Measurements from ENCODE around the gene NPBWR2. TPM values are rescaled to one million over a fixed set of nuclear protein-coding genes. Genes with fewer than 3 reads are reported as not detected.

NPBWR2 gene
- total RNA-seq, 4 donors from 2014 or later, result not detected

- Histone ChIP-seq H3K27me3 (peaks cover 11% of the 10 kb centered on the region), H3K9me3 (no peaks in the 10 kb centered on the region), H3K27ac (no peak overlapping the region), H3K36me3 (no peaks in the 10 kb centered on the region), H3K4me3 (no peak overlapping the region), H3K4me1 (no peaks in the 10 kb centered on the region)
- intact Hi-C loops (cut with DNase I; ENCODE audit: low total_unique reads) (no loop called here), in situ Hi-C loops (cut with MboI; ENCODE audit: low pct_ligation_motif_present in 1 of 4, low pct_unique_long_range_greater_than_20kb in 1 of 4, low sequenced_read_pairs in 3 of 4) (no loop called here)
- TF ChIP-seq EP300 (IDR thresholded peaks at IDR 0.05; ENCODE audit: low read depth), result no peak
- no peak for TF ChIP-seq CTCF (IDR thresholded peaks at IDR 0.05)
- TF ChIP-seq POLR2AphosphoS5 (IDR thresholded peaks at IDR 0.05), result no peak
- no peak for TF ChIP-seq POLR2A (IDR thresholded peaks at IDR 0.05)
- WGBS, 2 donors (ENCODE audit: low coverage in 1 of 2), result 77% methylated on average over 12 to 14 of the region's 14 CpGs
- no peak for DNase-seq
Measured at GRCh38 chr20:64143018-64143801, 35.8 kb upstream of the NPBWR2 start.

GRCh38 chr20:64142590-64142989, 35.2 kb upstream of the NPBWR2 start:
- in situ Hi-C loops (cut with MboI; ENCODE audit: low pct_ligation_motif_present in 1 of 4, low pct_unique_long_range_greater_than_20kb in 1 of 4, low sequenced_read_pairs in 3 of 4), result no loop called here
- 7 to 29% methylated on average over 8 to 9 of the region's 9 CpGs for WGBS, 2 donors (ENCODE audit: low coverage in 1 of 2)
- H3K36me3 ChIP-seq, result no peaks in the 10 kb centered on the region

GRCh38 chr20:64140956-64141355, 33.6 kb upstream of the NPBWR2 start:
- Histone ChIP-seq H3K27me3 (peaks cover 8% of the 10 kb centered on the region), H3K36me3 (no peaks in the 10 kb centered on the region)
- 76% methylated on average over 10 of the region's 10 CpGs; no CpG with 5 or more reads in 1 of the 2 donors for WGBS, 2 donors (ENCODE audit: low coverage in 1 of 2)

More at GRCh38 chr20:64142590-64142989, 35.2 kb upstream of the NPBWR2 start:
- DNase-seq, result no peak
- Histone ChIP-seq H3K4me3 (no peak overlapping the region), H3K27ac (no peak overlapping the region), H3K9me3 (no peaks in the 10 kb centered on the region), H3K4me1 (no peaks in the 10 kb centered on the region), H3K27me3 (peaks cover 11% of the 10 kb centered on the region)
- TF ChIP-seq EP300 (IDR thresholded peaks at IDR 0.05; ENCODE audit: low read depth) (no peak), POLR2AphosphoS5 (IDR thresholded peaks at IDR 0.05) (no peak), POLR2A (IDR thresholded peaks at IDR 0.05) (no peak), CTCF (IDR thresholded peaks at IDR 0.05) (no peak)
- intact Hi-C loops (cut with DNase I; ENCODE audit: low total_unique reads), result no loop called here

More at GRCh38 chr20:64140956-64141355, 33.6 kb upstream of the NPBWR2 start:
- in situ Hi-C loops (cut with MboI; ENCODE audit: low pct_ligation_motif_present in 1 of 4, low pct_unique_long_range_greater_than_20kb in 1 of 4, low sequenced_read_pairs in 3 of 4), result no loop called here
- no peak for TF ChIP-seq POLR2A (IDR thresholded peaks at IDR 0.05)
- TF ChIP-seq CTCF (IDR thresholded peaks at IDR 0.05), result no peak
- TF ChIP-seq POLR2AphosphoS5 (IDR thresholded peaks at IDR 0.05), result no peak
- no peak for TF ChIP-seq EP300 (IDR thresholded peaks at IDR 0.05; ENCODE audit: low read depth)
- H3K9me3 ChIP-seq, result no peaks in the 10 kb centered on the region
- no peak overlapping the region for H3K27ac ChIP-seq
- DNase-seq, result no peak
- no peaks in the 10 kb centered on the region for H3K4me1 ChIP-seq
- no peak overlapping the region for H3K4me3 ChIP-seq
- intact Hi-C loops (cut with DNase I; ENCODE audit: low total_unique reads), result no loop called here

Data from transverse colon (tissue), 4 donors.